Neural cell (in vitro differentiated cells): Measurements from ENCODE around the gene IMPA2. TPM values are rescaled to one million over a fixed set of nuclear protein-coding genes. Genes with fewer than 3 reads are reported as not detected.

Experiments
- H2AFZ ChIP-seq: fragments of 200-600, 300-800 bp; sonication (generic), shearing (Covaris generic); 2 replicates; pipeline ENCODE4 v1.6.0; 2014; ENCODE audit warnings: low read depth, mild to moderate bottlenecking, antibody characterized with exemption, low read length, moderate library complexity
- H3F3A ChIP-seq: fragments of 200-600 bp; shearing (Covaris generic); 2 replicates; pipeline ENCODE4 v1.6.1; 2016; ENCODE audit warnings: mild to moderate bottlenecking, moderate library complexity, mixed read lengths, antibody characterized with exemption, low read length; ENCODE audit not compliant: insufficient read depth, poor library complexity, severe bottlenecking
- H3K27ac ChIP-seq: fragments of 200-600, 300-800 bp; sonication (generic), shearing (Covaris generic); 2 replicates; pipeline ENCODE4 v1.5.1; 2014; ENCODE audit warnings: mild to moderate bottlenecking, low read length, moderate library complexity
- H3K27me3 ChIP-seq: fragments of 300-800, 200-600 bp; sonication (generic), shearing (Covaris generic); 2 replicates; pipeline ENCODE4 v1.6.0; 2014; ENCODE audit warnings: mild to moderate bottlenecking, low read depth, low read length, moderate library complexity; ENCODE audit not compliant: insufficient read depth
- H3K36me3 ChIP-seq: fragments of 300-800, 200-600 bp; sonication (generic), shearing (Covaris generic); 2 replicates; pipeline ENCODE4 v1.5.1; 2014; ENCODE audit warnings: mild to moderate bottlenecking, antibody characterized with exemption, low read length, moderate library complexity; ENCODE audit not compliant: insufficient read depth
- H3K4me2 ChIP-seq: fragments of 300-800, 200-600 bp; sonication (generic), shearing (Covaris generic); 2 replicates; pipeline ENCODE4 v1.6.0; 2014; ENCODE audit warnings: mild to moderate bottlenecking, low read length
- H3K4me3 ChIP-seq: fragments of 300-800, 200-600 bp; sonication (generic), shearing (Covaris generic); 2 replicates; pipeline ENCODE4 v1.5.1; 2014; ENCODE audit warnings: mild to moderate bottlenecking, low read length, moderate library complexity
- H3K79me2 ChIP-seq: fragments of 200-600 bp; shearing (Covaris generic); replicated peaks from 2 replicates; pipeline ENCODE4 v1.6.0; 2014; ENCODE audit warnings: mild to moderate bottlenecking, low read length, moderate library complexity; ENCODE audit not compliant: insufficient read depth
- H3K9ac ChIP-seq: fragments of 300-800, 200-600 bp; sonication (generic), shearing (Covaris generic); 2 replicates; pipeline ENCODE4 v1.6.1; 2016; ENCODE audit warnings: mild to moderate bottlenecking, low read length, mixed read lengths
- H3K9me2 ChIP-seq: fragments of 200-600 bp; shearing (Covaris generic); 2 replicates; pipeline ENCODE4 v1.6.1; 2016; ENCODE audit warnings: mild to moderate bottlenecking, low read length, mixed read lengths; ENCODE audit not compliant: insufficient read depth
- H3K9me3 ChIP-seq: fragments of 200-600, 300-800 bp; sonication (generic), shearing (Covaris generic); 2 replicates; pipeline ENCODE4 v1.6.1; 2016; ENCODE audit warnings: mild to moderate bottlenecking, mixed run types, low read length, moderate library complexity, mixed read lengths
- H4K20me1 ChIP-seq: fragments of 200-600 bp; shearing (Covaris generic); 2 replicates; pipeline ENCODE4 v1.6.1; 2016; ENCODE audit warnings: mild to moderate bottlenecking, mixed run types; ENCODE audit not compliant: insufficient read depth
- CTCF ChIP-seq: fragments of 450-650 bp; IDR thresholded peaks from 2 replicates; pipeline ENCODE4 v1.5.1; 2014; ENCODE audit warnings: antibody characterized with exemption, mild to moderate bottlenecking, moderate library complexity; ENCODE audit not compliant: poor library complexity, severe bottlenecking
- EP300 ChIP-seq: fragments of 450-650 bp; conservative IDR thresholded peaks from 2 replicates; pipeline ENCODE4 v1.6.1; 2014; ENCODE audit warnings: antibody characterized with exemption, mild to moderate bottlenecking, moderate library complexity; ENCODE audit not compliant: poor library complexity, severe bottlenecking
- EZH2 ChIP-seq: fragments of 200-600, 300-800 bp; shearing (Covaris generic), sonication (generic); IDR thresholded peaks from 2 replicates; pipeline ENCODE4 v1.6.1; 2014; ENCODE audit warnings: antibody characterized with exemption, low read length, borderline replicate concordance, mild to moderate bottlenecking; ENCODE audit not compliant: insufficient read depth, poor library complexity, severe bottlenecking
- MXI1 ChIP-seq: fragments of 450-650 bp; conservative IDR thresholded peaks from 2 replicates; pipeline ENCODE4 v1.6.1; 2014; ENCODE audit warnings: antibody characterized with exemption, mild to moderate bottlenecking; ENCODE audit not compliant: poor library complexity, severe bottlenecking
- POLR2AphosphoS5 ChIP-seq: IDR thresholded peaks from 2 replicates; pipeline ENCODE4 v1.6.1; 2012
- RAD21 ChIP-seq: fragments of 450-650 bp; conservative IDR thresholded peaks from 2 replicates; pipeline ENCODE4 v1.6.1; 2014; ENCODE audit warnings: antibody characterized with exemption, mild to moderate bottlenecking, moderate library complexity
- REST ChIP-seq: IDR thresholded peaks from 2 replicates; pipeline ENCODE4 v1.6.1; 2012; ENCODE audit warnings: borderline replicate concordance
- SMC3 ChIP-seq: fragments of 450-650 bp; conservative IDR thresholded peaks from 2 replicates; pipeline ENCODE4 v1.6.1; 2014; ENCODE audit warnings: antibody characterized with exemption, mild to moderate bottlenecking, moderate library complexity; ENCODE audit not compliant: poor library complexity
- TAF1 ChIP-seq: IDR thresholded peaks from 2 replicates; pipeline ENCODE4 v1.6.1; 2012; ENCODE audit warnings: low read depth
- polyA plus RNA-seq: library from polyadenylated mRNA; depleted of rRNA; stranded (reverse); fragments of >200 nt; gene quantifications from 2 replicates; pipeline ENCODE4 v1.2.3, GENCODE V29; 2014

The IMPA2 gene
- polyA plus RNA-seq, 1 donor from 2014 or later, result 2.7 TPM

GRCh38 chr18:11951390-11951851 lies 29.9 kb upstream of the IMPA2 start:
- Histone ChIP-seq H4K20me1 (no peaks in the 10 kb centered on the region), H3K36me3 (no peaks in the 10 kb centered on the region), H3K4me3 (no peak overlapping the region), H3K79me2 (no peaks in the 10 kb centered on the region), H3K9me3 (no peaks in the 10 kb centered on the region), H2AFZ (no peak overlapping the region), H3K27ac (no peak overlapping the region), H3K27me3 (peaks cover 2% of the 10 kb centered on the region), H3K9ac (no peak overlapping the region), H3F3A (no peaks in the 10 kb centered on the region), H3K4me2 (no peak overlapping the region), H3K9me2 (no peaks in the 10 kb centered on the region)
- TF ChIP-seq TAF1, result no peak
- no peak for TF ChIP-seq RAD21
- TF ChIP-seq REST, result no peak
- no peak for TF ChIP-seq EP300
- TF ChIP-seq SMC3, result no peak
- no peak for TF ChIP-seq POLR2AphosphoS5

- Histone ChIP-seq H3K4me3 (no peak overlapping the region), H3K9ac (no peak overlapping the region), H2AFZ (no peak overlapping the region), H4K20me1 (no peaks in the 10 kb centered on the region), H3K9me3 (no peaks in the 10 kb centered on the region), H3K27ac (no peak overlapping the region), H3K27me3 (no peaks in the 10 kb centered on the region), H3K79me2 (no peaks in the 10 kb centered on the region), H3K4me2 (no peak overlapping the region), H3K36me3 (no peaks in the 10 kb centered on the region), H3F3A (no peaks in the 10 kb centered on the region), H3K9me2 (no peaks in the 10 kb centered on the region)
- TF ChIP-seq SMC3 (no peak), TAF1 (no peak), CTCF (no peak), RAD21 (no peak), MXI1 (no peak), EZH2 (no peak), REST (no peak), POLR2AphosphoS5 (no peak)
Observed at GRCh38 chr18:11953113-11953512, 28.2 kb upstream of the IMPA2 start.
